Stimulated activated CD8-positive, alpha-beta memory T cell treated with anti-CD3 and anti-CD28 coated beads, Interleukin-15, amount 100 ng/mL, for 48 hours (primary cell): ENCODE results near the gene TLL1.

ENCODE experiments used
- DNase-seq, 2 donors: peaks; one replicate each; pipeline ENCODE4 v3.0.0-alpha.2; 2020; ENCODE audit warnings: low read depth in 2 of 2

Gene TLL1

GRCh38 chr4:165894159-165894558 is 21.1 kb downstream of the TLL1 start:
- no peak for DNase-seq

GRCh38 chr4:165905405-165906027 is 32.5 kb downstream of the TLL1 start:
- no peak for DNase-seq

GRCh38 chr4:165906272-165906671 is 33.2 kb downstream of the TLL1 start:
- DNase-seq = no peak

- DNase-seq = no peak
Observed at GRCh38 chr4:165909947-165910346, 36.9 kb downstream of the TLL1 start.

- no peak for DNase-seq
Observed at GRCh38 chr4:165915215-165915614, 42.2 kb downstream of the TLL1 start.

- no peak for DNase-seq
Observed at GRCh38 chr4:165921546-165921945, 48.5 kb downstream of the TLL1 start.

- DNase-seq = no peak
Observed at GRCh38 chr4:165922747-165923146, 49.7 kb downstream of the TLL1 start.

GRCh38 chr4:165926307-165926706 is 53.3 kb downstream of the TLL1 start:
- DNase-seq = no peak

- DNase-seq = no peak
Observed at GRCh38 chr4:165927366-165927765, 54.3 kb downstream of the TLL1 start.

- DNase-seq = no peak
Observed at GRCh38 chr4:165927815-165928214, 54.8 kb downstream of the TLL1 start.

GRCh38 chr4:165928601-165929000 is 55.6 kb downstream of the TLL1 start:
- DNase-seq = no peak

GRCh38 chr4:165929662-165930061 is 56.6 kb downstream of the TLL1 start:
- no peak for DNase-seq

- no peak for DNase-seq
Observed at GRCh38 chr4:165931741-165932140, 58.7 kb downstream of the TLL1 start.

- DNase-seq = no peak
Observed at GRCh38 chr4:165944900-165945299, 71.9 kb downstream of the TLL1 start.

GRCh38 chr4:165945991-165946390 is 73.0 kb downstream of the TLL1 start:
- DNase-seq = no peak

GRCh38 chr4:165947019-165947418 is 74.0 kb downstream of the TLL1 start:
- no peak for DNase-seq

GRCh38 chr4:165953181-165953580 is 80.1 kb downstream of the TLL1 start:
- DNase-seq = no peak

- DNase-seq = no peak
Observed at GRCh38 chr4:165963621-165964020, 90.6 kb downstream of the TLL1 start.

- no peak for DNase-seq
Observed at GRCh38 chr4:165964591-165964990, 91.6 kb downstream of the TLL1 start.

GRCh38 chr4:165965503-165965902 is 92.5 kb downstream of the TLL1 start:
- DNase-seq = no peak

- DNase-seq = no peak
Observed at GRCh38 chr4:165966833-165967232, 93.8 kb downstream of the TLL1 start.

GRCh38 chr4:165967486-165967885 is 94.4 kb downstream of the TLL1 start:
- no peak for DNase-seq

- DNase-seq = no peak
Observed at GRCh38 chr4:165970703-165971420, 97.8 kb downstream of the TLL1 start.

GRCh38 chr4:165971446-165971845 is 98.4 kb downstream of the TLL1 start:
- no peak for DNase-seq
